Neutrophil (primary cell): ENCODE results near the gene SEC24C.

Experiments
- H3K27ac ChIP-seq: fragments of 200-600 bp; sonication (generic); 2 replicates; pipeline ENCODE4 v1.5.1; 2016; ENCODE audit warnings: mild to moderate bottlenecking, moderate library complexity
- H3K27me3 ChIP-seq: fragments of 200-600 bp; sonication (generic); 2 replicates; pipeline ENCODE4 v1.6.0; 2016; ENCODE audit warnings: mild to moderate bottlenecking
- H3K36me3 ChIP-seq: fragments of 200-600 bp; sonication (generic); 2 replicates; pipeline ENCODE4 v1.5.1; 2017
- H3K4me1 ChIP-seq, 2 experiments: fragments of 200-600 bp in 1 of 2; sonication (generic) in 1 of 2; 1 replicate in 1 of 2; 2 replicates in 1 of 2; pipeline versions ENCODE4 v1.5.1 to v1.6.1; 2013 to 2016; ENCODE audit warnings: low read depth in 1 of 2, low read length in 1 of 2, mild to moderate bottlenecking in 1 of 2, moderate library complexity in 1 of 2; ENCODE audit not compliant: control insufficient read depth in 1 of 2, insufficient read depth in 1 of 2
- H3K4me3 ChIP-seq, 2 experiments: fragments of 200-600 bp in 1 of 2; sonication (generic) in 1 of 2; 1 replicate in 1 of 2; 2 replicates in 1 of 2; pipeline ENCODE4 v1.5.1; 2013 to 2016; ENCODE audit warnings: low read depth in 1 of 2, low read length in 1 of 2, mild to moderate bottlenecking in 1 of 2, moderate library complexity in 1 of 2
- H3K9me3 ChIP-seq: fragments of 200-600 bp; sonication (generic); 2 replicates; pipeline ENCODE4 v1.5.1; 2016
- TF ChIP-seq, protein P1 (sequence below): fragments of 200-600 bp; sonication (generic); IDR thresholded peaks from 2 replicates; pipeline ENCODE4 v1.5.1; 2016; ENCODE audit warnings: antibody characterized with exemption

The SEC24C gene

DNA sequence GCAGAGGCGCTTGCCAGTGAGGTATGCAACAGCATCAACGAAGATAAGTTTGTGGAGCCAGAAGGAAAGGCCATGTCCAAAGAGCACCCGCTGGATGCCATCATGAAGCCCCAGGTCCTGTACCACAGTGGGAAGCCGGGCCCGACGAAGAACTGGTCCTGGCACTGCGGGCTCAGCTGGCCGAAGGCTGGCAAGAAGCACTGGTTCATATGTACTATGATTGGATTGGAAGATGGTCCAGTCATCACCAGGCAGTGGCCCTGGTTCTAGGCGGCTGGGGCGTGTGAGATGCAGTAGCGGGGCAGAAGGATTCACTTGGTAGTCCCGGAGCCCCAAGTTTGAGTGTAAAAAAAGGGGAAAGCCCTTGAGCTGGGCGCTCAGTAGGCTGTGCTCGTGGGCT, 63.3 kb downstream of the SEC24C start:
- Histone ChIP-seq H3K4me3 (no peak overlapping the region), H3K27ac (no peak overlapping the region), H3K27me3 (no peaks in the 10 kb centered on the region), H3K4me1 (peaks cover 23 to 31% of the 10 kb centered on the region in 2 experiments), H3K36me3 (peaks cover 64% of the 10 kb centered on the region), H3K9me3 (no peaks in the 10 kb centered on the region)
- TF ChIP-seq, protein P1, sequence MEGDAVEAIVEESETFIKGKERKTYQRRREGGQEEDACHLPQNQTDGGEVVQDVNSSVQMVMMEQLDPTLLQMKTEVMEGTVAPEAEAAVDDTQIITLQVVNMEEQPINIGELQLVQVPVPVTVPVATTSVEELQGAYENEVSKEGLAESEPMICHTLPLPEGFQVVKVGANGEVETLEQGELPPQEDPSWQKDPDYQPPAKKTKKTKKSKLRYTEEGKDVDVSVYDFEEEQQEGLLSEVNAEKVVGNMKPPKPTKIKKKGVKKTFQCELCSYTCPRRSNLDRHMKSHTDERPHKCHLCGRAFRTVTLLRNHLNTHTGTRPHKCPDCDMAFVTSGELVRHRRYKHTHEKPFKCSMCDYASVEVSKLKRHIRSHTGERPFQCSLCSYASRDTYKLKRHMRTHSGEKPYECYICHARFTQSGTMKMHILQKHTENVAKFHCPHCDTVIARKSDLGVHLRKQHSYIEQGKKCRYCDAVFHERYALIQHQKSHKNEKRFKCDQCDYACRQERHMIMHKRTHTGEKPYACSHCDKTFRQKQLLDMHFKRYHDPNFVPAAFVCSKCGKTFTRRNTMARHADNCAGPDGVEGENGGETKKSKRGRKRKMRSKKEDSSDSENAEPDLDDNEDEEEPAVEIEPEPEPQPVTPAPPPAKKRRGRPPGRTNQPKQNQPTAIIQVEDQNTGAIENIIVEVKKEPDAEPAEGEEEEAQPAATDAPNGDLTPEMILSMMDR, result no peak

DNA sequence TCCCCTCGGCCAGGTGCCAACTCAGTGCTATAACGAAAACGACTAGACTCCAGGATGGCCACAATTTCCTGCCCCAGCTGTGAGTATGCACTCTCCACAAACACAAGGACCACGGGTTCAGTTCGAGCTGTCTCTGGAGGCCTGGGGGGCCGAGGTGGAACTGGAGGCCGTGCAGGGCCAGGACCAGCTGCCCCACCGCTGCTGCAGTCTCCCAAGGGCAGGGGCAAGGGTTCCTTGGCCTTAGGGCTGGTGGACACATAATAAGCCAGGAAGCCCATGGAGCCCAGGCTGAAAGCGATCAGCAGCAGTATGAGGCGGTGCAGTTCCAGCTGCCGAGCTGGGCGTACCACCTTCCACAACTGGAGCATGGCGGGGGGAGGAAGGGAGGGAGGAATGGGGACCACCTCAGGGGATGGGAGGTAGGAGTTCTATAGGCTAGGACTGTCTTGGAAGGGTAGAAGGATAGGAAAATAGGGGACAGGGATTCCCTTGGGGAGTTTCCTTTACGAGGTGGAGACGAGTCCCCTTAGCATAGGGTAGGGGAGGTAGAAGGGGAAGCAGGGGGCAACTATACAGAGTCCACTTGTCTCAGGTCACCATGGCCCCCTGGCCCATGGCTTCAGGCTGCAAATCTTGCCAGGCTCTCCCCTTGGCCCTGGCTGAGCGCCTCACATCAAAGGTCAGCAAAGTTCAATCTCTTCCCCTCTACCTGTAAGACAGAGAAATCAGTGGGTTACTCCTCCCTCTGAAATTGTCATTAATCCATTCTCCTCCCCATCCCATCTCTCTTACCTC, 64.0 kb downstream of the SEC24C start:
- H3K4me3 ChIP-seq, result no peak overlapping the region
- peaks cover 64% of the 10 kb centered on the region for H3K36me3 ChIP-seq

DNA sequence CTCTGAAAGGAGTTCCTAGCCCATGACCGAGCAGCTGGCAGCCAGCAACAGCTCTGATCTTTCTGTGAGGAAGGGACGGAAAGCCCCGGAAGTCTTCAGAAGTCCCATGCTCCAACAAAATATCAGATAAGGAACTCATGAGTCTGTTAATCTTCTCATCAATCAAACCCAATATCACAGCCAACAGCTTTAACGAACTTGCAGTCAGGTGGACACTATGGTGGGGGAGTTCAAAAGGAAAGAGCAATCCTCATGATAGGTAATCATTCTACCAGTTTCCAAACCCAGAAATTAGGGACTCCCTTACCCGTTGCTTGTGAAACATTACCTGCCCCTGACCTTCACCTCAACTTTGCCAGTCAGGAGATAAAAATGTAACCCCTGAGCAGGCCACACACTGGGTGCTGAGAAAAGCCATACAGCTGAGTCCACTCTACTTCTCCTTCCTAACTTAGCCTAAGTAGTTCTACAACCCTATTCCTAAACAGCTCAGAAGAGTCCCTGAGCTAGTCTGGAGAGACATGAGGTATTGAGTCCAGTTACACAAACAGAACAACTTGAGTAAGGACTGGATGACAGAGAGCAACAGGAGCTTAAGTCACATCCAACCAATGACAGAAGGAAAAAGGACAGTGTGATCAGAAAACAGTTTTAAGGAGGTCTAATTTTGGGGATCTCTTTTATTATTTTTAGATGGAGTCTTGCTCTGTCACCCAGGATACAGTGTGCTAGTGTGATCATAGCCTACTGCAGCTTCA, 65.1 kb downstream of the SEC24C start:
- TF ChIP-seq, protein P1, result no peak
- H3K4me1 ChIP-seq, result peaks cover 24 to 31% of the 10 kb centered on the region in 2 experiments
- no peaks in the 10 kb centered on the region for H3K27me3 ChIP-seq
- peaks cover 64% of the 10 kb centered on the region for H3K36me3 ChIP-seq
- H3K9me3 ChIP-seq, result no peaks in the 10 kb centered on the region
- H3K27ac ChIP-seq, result peak overlapping the region; percentile 99
- no peak overlapping the region for H3K4me3 ChIP-seq

More for the DNA sequence above, 64.0 kb downstream of the SEC24C start:
- TF ChIP-seq, protein P1, result no peak
- Histone ChIP-seq H3K27ac (no peak overlapping the region), H3K4me1 (peaks cover 24 to 31% of the 10 kb centered on the region in 2 experiments), H3K27me3 (no peaks in the 10 kb centered on the region), H3K9me3 (no peaks in the 10 kb centered on the region)

- Histone ChIP-seq H3K36me3 (peaks cover 64% of the 10 kb centered on the region), H3K27ac (peak overlapping the region; percentile 99), H3K9me3 (no peaks in the 10 kb centered on the region), H3K27me3 (no peaks in the 10 kb centered on the region), H3K4me1 (peaks cover 31 to 32% of the 10 kb centered on the region in 2 experiments), H3K4me3 (peak overlapping the region; percentile 86 to 98)
- TF ChIP-seq, protein P1, result no peak
Measured at GRCh38 chr10:73810358-73810734, 66.2 kb downstream of the SEC24C start.

DNA sequence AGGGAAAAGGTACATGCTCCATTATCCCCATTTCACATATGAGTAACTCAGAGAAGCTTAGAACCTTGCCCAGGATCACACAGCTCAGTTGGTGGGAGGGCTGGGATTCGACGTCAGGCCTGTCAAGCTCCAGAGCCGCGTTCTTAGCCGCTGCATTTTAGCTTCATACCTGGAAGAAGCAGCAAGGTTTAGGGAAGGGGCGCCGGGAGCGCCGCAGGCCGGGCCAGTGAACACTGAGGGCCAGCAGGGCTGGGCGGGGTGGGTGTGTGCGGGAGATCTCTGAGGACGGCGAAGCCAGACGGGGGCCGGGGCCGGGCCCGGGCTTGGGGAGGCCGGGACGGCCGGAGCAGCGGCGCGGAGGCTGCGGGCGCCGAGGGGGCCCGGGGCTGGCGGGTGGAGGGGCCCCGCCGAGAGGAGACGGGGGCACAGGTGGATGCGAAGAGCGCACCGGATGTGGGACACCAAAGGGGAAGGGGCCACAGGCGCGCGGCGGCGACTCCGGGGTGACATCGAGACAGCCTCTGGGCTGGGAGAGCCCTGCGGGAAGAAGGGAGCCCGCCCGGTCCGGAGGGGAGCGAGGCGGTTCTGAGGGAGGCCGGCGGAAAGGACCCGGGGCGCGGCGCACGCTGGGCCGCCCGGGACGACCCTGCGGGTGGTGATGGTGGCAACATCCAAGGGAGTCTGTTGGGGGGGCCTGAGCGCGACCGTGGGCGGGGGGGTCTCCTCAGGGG, 66.7 kb downstream of the SEC24C start:
- Histone ChIP-seq H3K4me3 (peak overlapping the region; percentile 86 to 98), H3K27me3 (no peaks in the 10 kb centered on the region), H3K27ac (peak overlapping the region; percentile 99), H3K9me3 (no peaks in the 10 kb centered on the region), H3K4me1 (peaks cover 36 to 37% of the 10 kb centered on the region in 2 experiments), H3K36me3 (peaks cover 64% of the 10 kb centered on the region)
- TF ChIP-seq, protein P1, result no peak
